ENCODE results near the gene MPP3. TPM values are rescaled to one million over a fixed set of nuclear protein-coding genes. Genes with fewer than 3 reads are reported as not detected.

The MPP3 gene
- total RNA-seq, 1 experiment from 2014 or later = 6.9 TPM

- no peak overlapping the region for H4K91ac ChIP-seq (ENCODE audit: insufficient read length, low read depth, low read length)
- no peak overlapping the region for H2AFZ ChIP-seq (ENCODE audit: low read length)
- H3K56ac ChIP-seq (ENCODE audit: insufficient read length, low read depth, low read length) = no peak overlapping the region
- Mint-ChIP-seq H3K4me3 (no peak overlapping the region), H3K36me3 (ENCODE audit: insufficient read depth in 1 of 3, low read depth in 3 of 3) (no peaks in the 10 kb centered on the region), H3K9me3 (no peaks in the 10 kb centered on the region; a peak in 1 of 5 replicates), H3K27ac (no peak overlapping the region), H3K4me1 (peaks cover 13 to 19% of the 10 kb centered on the region in 2 experiments), H3K27me3 (ENCODE audit: low read depth) (peaks cover 8% of the 10 kb centered on the region)
- H2BK20ac ChIP-seq (ENCODE audit: low read depth, low read length, poor library complexity, severe bottlenecking) = no peak overlapping the region
- no peak overlapping the region for H2AK5ac ChIP-seq (ENCODE audit: insufficient read length, low read length)
- no peak overlapping the region for H3K4me2 ChIP-seq (ENCODE audit: insufficient read depth, insufficient read length, low read length)
- no peak overlapping the region for H2BK5ac ChIP-seq (ENCODE audit: insufficient read length, low read length)
- H2BK12ac ChIP-seq (ENCODE audit: insufficient read length, low read depth, low read length) = no peak overlapping the region
- H3K23ac ChIP-seq (ENCODE audit: insufficient read length, low read depth, low read length) = no peak overlapping the region
- H3T11ph ChIP-seq (ENCODE audit: low read length) = no peak overlapping the region
- no peak overlapping the region for H3K14ac ChIP-seq (ENCODE audit: insufficient read depth, low read length)
- no peaks in the 10 kb centered on the region; the same call in 1 of the 2 replicates for H3K27me3 ChIP-seq (ENCODE audit: insufficient read depth, low read length)
- no peak overlapping the region for H3K9ac ChIP-seq (ENCODE audit: extremely low read depth, insufficient read length, low read length)
- H3K4ac ChIP-seq (ENCODE audit: low read depth, low read length) = no peak overlapping the region
- no CpG with 5 or more reads among the region's 4 CpGs for WGBS (ENCODE audit: extremely low coverage, insufficient read length, low lambda C conversion rate)
- H2BK15ac ChIP-seq (ENCODE audit: low read depth, low read length) = no peak overlapping the region
- H3K18ac ChIP-seq (ENCODE audit: insufficient read length, low read depth, low read length) = no peak overlapping the region
- peaks cover 4% of the 10 kb centered on the region for H3K4me1 ChIP-seq (ENCODE audit: insufficient read depth, low read length)
- no peaks in the 10 kb centered on the region for H3K79me2 ChIP-seq (ENCODE audit: insufficient read depth, low read length)
- H3K9me3 ChIP-seq (ENCODE audit: control insufficient read depth, low read depth, low read length) = no peaks in the 10 kb centered on the region
- DNase-seq = no peak
- H4K20me1 ChIP-seq (ENCODE audit: control insufficient read depth, insufficient read depth, insufficient read length) = no peaks in the 10 kb centered on the region
- H3K79me1 ChIP-seq (ENCODE audit: insufficient read depth, low read depth, low read length, poor library complexity, severe bottlenecking) = no peaks in the 10 kb centered on the region
- H3K23me2 ChIP-seq (ENCODE audit: insufficient read length, low read depth, low read length, poor library complexity, severe bottlenecking) = no peaks in the 10 kb centered on the region
- H2BK120ac ChIP-seq (ENCODE audit: low read depth, low read length, poor library complexity, severe bottlenecking) = no peak overlapping the region
- TF ChIP-seq, protein P1, sequence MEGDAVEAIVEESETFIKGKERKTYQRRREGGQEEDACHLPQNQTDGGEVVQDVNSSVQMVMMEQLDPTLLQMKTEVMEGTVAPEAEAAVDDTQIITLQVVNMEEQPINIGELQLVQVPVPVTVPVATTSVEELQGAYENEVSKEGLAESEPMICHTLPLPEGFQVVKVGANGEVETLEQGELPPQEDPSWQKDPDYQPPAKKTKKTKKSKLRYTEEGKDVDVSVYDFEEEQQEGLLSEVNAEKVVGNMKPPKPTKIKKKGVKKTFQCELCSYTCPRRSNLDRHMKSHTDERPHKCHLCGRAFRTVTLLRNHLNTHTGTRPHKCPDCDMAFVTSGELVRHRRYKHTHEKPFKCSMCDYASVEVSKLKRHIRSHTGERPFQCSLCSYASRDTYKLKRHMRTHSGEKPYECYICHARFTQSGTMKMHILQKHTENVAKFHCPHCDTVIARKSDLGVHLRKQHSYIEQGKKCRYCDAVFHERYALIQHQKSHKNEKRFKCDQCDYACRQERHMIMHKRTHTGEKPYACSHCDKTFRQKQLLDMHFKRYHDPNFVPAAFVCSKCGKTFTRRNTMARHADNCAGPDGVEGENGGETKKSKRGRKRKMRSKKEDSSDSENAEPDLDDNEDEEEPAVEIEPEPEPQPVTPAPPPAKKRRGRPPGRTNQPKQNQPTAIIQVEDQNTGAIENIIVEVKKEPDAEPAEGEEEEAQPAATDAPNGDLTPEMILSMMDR (conservative IDR thresholded peaks at IDR 0.05) = no peak
- no peak overlapping the region for H3K27ac ChIP-seq (ENCODE audit: insufficient read length, low read depth, low read length)
- H4K5ac ChIP-seq (ENCODE audit: insufficient read length, low read depth, low read length) = no peak overlapping the region
- no peak overlapping the region for H4K8ac ChIP-seq (replicated peaks; ENCODE audit: insufficient read length, low read depth, low read length)
These were observed 12.8 kb upstream of the MPP3 start for GRCh38 chr17:43845766-43846165.

All from H9 (cell line).